Ecto neural progenitor cell (in vitro differentiated cells): Measurements from ENCODE around the gene BABAM2.
"Not testable (repeated sequence)": the region's sequence is repeated elsewhere in the genome, so short reads cannot be mapped to it uniquely, and the experiment has no call there.

ENCODE experiments used
- DNase-seq: peaks from one replicate; pipeline ENCODE4 v3.0.0-alpha.2; 2018; ENCODE audit warnings: low spot score

Gene BABAM2

DNA sequence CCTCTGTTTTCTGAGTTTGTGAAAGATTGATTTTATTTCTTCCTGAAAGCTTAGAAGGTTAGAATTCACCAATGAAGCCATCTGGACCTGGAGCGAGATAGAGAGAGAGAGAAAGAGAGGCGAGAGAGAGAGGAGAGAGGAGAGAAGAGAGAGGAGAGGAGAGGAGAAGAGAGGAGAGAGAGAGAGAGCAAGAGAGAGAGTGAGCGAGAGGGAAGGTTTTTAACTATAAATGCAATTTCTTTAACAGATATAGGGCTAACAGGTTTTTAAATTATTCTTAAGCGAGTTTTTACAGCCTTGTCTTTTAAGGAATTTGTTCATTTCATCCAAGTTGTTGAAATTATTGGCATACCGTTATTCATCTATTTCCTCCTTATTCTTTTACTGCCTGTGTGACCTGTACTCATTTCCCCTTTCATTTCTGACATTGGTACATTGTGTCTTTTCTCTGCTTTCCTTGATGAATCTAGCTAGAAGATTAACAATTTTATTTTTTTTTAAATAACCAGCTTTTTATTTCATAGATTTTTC is 56.1 kb downstream of the BABAM2 start:
- DNase-seq = no peak

DNA sequence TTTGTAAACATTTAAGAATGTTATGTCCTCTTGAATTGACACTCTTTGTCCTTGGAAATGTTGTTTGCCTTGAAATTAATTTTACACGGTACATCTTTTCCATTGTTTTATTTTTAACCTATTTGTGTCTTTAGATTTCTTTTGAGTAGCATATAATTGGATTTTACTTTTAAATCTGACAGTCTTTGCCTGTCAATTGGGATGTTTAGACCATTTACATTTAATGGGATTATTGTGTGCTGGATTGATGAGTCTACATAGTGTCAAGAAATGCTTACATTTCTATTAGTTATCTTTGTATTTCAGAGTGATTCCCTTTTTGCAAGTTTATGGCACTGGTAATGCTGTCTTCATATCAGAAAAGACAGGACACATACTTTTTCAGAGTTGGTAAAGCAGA is 61.5 kb downstream of the BABAM2 start:
- no peak for DNase-seq

DNA sequence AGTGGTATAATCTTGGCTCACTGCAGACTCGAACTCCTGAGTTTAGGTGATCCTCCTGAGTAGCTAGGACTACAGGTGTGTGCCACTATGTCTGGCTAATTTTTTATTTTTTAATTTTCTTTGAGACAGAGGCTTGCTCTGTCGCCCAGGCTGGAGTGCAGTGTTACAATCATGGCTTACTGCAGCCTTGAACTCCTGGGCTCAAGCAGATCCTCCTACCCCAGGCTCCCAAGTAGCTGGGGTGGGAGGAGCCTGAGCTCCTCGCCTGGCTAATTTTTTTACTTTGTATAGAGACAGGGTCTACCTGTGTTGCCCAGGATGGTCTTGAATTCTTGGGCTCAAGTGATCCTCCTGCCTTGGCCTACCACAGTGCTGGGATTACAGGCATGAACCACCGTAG is 62.5 kb downstream of the BABAM2 start:
- no peak for DNase-seq

DNA sequence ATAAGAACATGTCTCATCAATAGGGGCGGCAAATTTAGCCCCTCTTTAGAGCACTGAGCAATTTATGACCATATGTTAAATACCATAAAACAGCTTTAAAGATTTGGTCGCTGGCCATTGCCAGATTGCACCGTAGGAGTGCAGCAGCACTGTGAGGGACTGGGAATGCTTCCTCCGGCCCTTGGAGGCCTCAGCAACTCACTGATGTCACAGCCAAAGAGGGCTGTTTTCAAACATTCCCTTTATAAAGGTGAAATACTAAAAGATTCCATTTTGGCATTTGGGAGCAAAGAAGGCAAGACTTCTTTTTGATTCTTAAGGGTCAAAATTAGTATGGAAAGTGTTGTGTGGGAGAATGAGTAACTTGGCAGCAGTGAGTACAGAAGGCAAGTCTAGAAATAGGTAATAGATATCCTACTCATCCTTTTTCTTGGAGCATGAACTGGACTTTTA is 63.7 kb downstream of the BABAM2 start:
- no peak for DNase-seq

DNA sequence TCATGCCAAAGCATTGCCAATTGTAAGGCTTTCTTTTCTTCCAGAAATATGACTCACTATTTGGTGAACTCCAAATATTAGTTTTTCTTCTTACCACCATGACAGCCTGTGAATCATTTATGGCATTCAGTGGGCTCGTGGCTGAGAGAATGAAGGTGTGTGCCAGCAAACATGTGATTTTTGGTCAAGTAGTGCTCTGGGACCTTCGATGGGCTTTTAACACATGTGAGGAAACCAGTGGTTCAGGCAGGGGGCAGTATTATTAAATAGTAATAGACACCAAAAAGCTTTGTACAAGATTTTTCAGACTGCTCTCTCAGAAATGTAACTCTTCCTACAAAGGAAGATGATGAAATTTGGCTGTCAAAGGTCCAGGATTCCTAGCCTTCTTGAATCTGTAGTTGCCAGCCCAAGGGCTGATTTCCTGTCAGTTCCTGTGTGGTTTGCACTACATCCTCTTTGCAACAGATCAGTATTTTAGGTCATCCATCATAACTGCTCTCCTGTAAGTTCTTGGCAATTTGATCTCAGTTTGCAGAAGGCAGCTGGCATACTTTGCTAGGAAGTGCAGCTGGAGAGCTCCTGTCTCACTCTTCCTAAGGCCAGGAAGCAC is 64.3 kb downstream of the BABAM2 start:
- no peak for DNase-seq

DNA sequence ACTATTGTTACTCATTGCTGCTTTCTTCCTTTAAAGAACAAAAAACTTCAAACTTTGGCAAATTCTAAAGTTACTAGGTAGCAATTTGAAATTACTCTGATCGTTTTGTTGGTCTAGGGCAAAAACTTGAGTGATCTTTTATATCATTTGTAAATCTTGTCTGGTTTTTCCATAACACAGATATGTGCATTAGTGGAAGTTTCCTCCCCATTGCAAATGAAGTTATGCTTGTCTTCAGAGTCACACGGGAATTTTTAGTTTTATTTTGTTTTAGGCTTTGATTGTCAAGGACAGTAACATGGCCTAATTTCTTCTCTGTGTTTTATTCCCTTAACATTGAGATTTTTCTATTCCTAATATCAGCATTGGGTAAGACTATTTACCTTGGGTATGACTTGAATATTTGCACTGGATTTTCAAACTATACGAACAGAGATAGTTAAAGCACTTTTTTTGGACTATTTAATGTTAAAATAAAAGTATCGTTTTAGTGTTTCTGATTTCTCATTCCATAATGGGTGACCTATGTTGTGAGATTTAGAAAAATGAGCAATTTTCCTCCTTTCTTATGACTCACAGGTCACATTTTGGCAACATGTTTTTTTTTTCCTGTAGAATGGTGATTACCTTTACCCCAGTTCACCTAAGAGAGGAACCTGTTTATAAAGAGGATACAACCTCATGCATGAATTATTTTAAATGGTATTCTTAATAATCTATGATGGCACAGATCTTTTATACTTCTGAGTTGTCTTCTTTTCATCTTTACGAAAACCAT is 65.0 kb downstream of the BABAM2 start:
- DNase-seq = no peak

DNA sequence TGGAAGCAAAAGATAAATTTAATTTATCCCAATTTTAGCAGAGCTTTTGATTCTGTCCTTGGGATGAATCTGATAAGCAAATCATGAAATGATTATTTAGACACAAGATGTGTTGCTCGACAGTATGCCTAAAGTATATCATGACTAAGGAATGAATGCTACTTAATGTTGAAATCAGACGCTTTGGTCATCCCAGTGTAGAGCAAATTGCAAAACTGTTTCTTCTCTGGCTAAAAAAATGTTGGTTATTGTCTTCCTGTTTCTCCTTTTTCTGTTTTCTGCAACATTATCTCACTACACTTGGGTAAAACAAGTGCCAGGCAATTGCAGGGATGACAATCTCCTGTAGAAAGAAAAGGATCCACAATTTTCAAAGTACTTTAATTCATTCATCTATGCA is 66.4 kb downstream of the BABAM2 start:
- no peak for DNase-seq

DNA sequence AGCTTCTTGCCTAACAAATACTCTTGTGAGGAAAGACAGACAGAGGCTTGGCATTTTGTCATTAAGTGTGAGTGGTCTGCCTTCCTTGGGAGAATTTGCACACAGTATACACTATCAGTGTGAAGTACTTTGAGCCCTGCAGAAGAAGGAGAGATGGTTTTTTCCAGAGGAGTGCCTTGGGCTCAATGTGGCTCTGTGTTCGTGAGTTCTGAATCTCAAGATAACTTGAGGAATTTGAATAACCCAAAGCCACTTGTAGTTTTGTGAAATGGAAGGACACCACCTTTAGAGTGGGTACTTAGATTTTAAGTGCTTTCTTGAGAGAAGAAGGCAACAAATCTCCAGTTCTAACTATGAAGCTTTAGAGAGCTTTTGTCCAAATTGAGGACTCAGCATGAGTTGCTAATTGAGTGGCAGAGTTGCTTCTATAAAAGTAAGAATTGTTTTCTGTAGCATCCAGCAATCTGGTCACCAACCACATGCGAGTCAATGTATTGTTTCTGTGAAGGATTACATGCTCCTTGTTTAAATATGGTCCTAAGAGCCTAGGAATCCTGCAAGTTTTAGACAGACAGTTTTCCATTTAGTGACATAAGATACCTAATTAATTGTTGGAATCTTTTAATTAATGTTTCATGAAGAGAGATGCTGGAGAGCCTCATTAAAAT is 68.3 kb downstream of the BABAM2 start:
- DNase-seq = no peak

DNA sequence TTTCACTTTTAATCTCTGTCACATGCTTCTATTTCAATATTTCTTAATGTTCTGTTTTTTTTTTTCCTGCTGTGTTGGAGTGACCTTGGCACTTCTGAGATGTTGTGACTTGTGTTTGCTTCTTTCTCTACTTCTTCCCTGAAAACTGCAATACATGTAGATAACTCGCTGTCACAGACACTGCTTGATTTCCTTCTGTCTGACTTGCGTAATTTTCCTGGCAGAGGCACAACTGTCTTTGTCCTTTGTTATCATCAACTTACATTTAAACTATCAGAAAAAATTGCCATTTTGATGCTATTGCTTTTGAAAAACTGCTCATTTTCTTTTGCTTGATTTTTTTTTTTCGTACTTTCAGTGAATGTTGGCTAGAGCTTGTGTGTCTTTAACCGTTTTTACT is 69.0 kb downstream of the BABAM2 start:
- DNase-seq = no peak

DNA sequence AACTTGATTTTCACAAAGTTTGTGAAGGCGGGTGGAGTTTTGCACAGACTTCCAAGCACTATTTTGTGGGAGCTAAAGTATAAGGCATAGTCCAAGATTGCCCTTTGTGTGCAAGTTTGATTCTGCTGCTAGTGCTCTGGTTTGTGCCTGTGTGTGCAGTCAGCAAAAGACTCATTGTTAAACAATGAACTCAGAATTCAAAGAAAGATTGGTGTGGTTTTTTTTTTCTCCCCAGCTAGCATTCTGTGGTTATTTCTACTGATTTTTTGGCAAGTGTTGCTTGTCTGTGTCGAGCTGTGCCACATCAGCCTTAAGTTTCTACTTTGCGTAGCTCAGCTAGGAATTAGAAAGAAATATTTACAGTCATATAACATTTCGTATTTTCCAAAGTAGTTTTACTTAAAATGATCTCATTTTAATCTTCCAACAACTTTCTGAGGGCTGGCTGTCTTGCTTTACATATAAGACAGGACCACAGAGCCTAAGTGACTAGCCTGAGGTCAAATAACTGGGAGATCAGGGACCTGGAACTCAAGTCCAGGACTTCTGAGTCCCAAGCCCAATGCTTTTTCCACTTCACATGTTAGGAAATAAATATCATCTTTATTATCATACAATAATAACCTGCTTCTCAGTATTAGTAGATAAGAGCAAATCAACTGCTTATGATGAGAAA is 69.8 kb downstream of the BABAM2 start:
- no peak for DNase-seq

DNA sequence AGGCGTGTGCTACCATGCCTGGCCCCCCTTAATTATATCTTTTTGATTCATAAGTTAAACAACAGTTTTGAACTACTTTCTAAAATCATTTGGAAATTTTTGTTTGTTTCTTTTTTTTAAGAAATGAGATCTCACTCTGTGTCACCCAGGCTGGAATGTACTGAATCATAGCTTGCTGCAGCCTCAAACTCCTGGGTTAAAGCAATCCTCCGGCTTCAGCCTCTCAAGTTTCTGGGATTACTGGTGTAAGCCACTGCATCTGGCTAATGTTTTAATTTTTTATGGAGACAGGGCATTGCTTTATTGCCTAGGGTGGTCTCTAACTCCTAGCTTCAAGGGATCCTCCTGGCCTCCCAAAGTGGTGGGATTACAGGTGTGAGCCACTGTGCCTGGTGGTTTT is 71.5 kb downstream of the BABAM2 start:
- no peak for DNase-seq

DNA sequence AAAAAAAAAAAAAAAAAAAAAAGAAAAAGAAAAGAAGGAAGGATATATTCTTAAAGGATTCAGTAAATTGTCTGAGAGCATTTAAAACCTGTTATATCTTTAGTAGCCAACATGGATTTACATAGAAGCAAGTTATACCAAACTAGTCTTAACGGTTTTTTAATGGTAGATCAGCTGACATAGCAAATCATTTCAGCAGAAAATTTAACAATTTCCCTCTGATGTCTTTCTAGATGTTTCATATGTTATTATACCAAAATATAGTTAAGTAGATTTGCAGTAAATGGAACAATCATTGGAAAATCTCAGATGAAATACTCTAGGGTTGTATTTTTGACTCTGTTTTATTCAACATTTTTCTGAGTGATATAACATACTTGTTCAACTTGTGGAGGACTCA is 72.9 kb downstream of the BABAM2 start:
- no peak for DNase-seq

DNA sequence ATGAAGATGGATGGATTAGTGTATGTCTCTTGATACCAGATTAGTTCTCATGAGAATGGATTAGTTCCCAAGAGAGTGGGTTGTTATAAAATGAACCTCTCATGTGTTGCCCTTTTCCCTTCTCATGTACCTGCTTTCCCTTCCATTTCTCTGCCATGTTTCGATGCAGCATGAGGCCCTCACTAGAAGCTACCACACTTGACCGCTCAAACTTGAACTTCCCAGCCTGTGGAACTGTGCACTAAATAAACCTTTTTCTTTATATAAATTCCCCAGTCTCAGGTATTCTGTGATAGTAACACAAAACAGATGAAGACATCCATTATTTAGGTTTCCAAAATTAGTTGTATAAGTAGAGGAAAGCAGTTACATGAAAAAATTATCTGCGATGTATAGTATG is 73.5 kb downstream of the BABAM2 start:
- DNase-seq = no peak

DNA sequence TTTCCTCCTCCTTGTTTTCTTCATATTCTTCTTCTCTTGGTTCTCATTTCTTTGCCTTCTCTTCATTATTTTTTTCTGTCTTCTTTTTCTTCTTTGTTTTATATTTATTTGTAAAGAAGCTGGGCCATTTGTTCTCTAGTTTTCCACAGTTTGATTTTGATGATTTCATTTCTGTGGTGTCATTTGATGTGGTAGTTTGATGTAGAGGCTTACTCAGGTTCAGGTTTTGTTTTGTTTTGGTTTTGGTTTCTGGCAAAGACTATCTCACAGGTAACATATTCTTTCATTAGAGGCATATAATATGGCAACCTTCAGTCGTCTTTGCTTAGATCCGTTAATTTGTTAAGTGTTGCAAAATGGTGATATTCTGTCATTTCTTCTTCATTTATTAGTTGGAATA is 75.3 kb downstream of the BABAM2 start:
- no peak for DNase-seq

DNA sequence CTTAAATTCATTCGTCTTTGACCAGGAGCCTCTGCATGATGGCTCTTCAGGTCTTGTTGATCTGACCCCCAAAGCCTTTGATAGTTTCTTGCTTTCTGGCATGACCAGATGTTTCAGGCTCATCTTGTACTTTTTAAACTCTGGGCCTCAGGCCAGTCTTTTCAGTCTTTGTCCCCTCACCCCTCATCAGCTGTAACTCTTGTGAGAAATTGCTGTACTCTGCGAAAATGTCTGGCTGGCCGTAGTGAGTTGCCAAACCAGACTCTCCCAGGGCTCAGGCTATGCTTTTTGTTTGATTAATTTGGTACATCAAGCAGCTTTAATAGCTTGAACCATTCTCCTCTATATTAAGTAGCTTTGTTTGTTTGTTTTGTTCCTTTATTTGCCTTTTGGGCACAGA is 75.9 kb downstream of the BABAM2 start:
- DNase-seq = no peak

DNA sequence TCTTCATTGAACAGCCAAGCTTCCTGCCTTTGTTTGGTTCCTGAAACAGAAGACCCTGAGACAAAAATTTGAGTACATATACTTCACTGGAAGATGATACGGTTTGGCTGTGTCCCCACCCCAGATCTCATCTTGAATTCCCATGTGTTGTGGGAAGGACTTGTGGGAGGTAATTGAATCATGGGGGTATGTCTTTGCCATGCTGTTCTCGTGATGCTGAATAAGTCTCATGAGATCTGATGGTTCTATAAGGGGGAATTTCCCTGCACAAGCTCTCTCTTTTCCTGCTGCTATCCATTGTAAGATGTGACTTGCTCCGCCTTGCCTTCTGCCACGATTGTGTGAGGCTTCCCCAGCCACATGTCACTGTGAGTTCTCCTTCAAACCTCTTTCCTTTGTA is 76.5 kb downstream of the BABAM2 start:
- no peak for DNase-seq

DNA sequence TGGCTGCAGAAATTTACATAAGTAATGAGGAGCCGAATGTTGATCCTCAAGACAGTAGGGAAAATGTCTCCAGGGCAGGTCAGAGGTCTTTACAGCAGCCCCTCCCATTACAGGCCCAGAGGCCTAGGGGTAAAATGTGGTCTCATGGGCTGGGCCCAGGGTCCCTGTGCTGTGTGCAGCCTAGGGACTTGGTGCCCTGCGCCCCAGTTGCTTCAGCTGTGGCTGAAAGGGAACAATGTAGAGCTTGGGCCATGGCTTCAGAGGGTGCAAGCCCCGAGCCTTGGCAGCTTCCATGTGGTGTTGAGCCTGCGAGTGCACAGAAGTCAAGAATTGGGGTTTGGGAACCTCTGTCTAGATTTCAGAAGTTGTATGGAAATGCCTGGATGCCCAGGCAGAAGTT is 77.5 kb downstream of the BABAM2 start:
- not testable (repeated sequence) for DNase-seq

DNA sequence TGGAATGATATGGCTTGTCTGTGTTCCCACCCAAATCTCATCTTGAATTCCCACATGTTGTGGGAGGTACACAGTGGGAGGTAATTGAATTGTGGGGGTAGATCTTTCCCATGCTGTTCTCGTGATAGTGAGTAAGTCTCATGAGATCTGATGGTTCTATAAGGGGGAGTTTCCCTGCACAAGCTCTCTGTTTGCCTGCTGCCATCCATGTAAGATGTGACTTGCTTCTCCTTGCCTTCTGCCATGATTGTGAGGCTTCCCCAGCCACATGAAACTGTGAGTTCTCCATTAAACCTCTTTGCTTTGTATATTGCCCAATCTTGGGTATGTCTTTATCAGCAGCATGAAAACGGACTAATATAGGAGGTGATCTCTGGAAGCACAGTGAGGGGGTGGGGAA is 78.4 kb downstream of the BABAM2 start:
- not testable (repeated sequence) for DNase-seq

DNA sequence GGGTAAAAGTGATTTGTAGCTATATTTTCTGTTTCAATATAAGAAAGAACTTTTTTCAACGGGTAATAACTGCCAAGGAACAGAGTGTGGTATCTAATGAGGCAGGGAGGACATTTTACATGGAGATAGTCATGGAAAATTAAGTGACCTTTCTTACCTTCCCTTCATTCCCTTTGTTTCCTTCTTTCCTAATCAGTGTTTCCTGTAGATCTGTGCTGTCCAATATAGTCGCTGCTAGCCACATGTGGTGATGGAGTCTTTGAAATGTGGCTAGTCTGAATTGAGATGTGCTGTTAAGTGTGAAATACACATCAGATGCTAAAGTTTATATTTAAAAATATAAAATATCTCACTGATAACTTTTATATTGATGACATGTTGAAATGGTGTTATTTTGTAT is 81.8 kb downstream of the BABAM2 start:
- no peak for DNase-seq

DNA sequence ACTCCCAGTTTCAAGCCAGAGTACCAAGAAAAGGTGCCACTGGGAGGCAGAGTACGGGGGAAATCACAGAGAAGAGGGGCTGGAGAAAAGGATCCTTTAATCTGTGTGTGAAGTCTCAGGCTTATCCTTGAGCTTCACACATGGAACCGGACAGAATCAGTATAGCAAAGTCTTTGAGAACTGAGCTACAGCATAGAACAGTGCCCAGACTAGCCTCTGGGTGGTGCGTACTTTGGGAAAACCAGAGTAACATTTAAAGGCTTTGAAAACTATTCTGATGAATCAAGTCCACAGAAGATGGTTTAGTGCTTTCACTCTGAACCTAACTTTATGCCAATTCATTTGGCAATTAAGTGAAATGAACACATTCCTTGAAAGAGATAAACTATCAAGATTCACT is 83.1 kb downstream of the BABAM2 start:
- no peak for DNase-seq

DNA sequence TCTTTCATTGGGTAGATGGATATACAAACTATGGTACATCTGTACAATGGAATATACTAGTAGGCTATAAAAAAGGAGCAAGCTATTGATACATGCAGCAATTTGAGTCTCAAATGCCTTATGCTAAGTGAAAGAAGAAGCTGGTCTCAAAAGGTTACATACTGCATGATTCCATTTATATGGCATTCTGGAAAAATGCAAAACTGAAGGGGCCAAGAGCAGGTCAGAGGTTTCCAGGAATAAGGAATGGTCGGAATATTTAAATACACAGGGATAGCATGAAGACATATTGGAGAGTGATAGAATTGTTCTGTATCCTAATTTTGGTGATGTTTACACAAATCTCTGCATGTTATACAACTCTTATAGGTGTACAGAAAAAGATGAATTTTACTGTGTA is 85.8 kb downstream of the BABAM2 start:
- no peak for DNase-seq

DNA sequence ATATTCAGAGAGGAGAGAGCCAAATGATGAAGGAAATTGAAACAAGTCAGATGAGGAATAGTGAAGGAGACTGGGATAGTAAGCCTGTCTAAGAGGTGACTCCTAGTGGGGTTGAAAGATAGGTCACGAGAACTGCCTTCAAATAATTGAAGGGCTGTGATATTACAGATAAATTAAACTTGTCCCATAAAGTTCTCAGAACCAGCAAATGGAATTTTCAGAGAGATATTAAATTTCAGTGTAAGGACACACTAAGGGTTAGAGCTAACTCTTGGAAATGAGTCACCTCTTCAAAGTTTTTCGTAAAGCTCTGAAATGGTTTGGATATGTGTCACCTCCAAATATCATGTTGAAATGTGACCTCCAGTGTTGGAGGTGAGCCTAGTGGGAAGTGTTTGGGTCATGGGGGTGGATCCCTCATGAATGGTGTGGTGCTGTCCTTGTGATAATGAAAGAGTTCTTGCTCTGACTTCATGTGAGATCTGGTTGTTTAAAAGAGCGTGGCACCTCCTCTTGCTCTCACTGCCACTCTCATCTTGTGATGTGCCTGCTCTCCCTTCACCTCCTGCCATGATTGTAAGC is 87.3 kb downstream of the BABAM2 start:
- DNase-seq = no peak
